Heart left ventricle (tissue), 13 donors: ENCODE results near the gene MSH3.

Experiments
- POLR2A ChIP-seq, 2 donors: fragments of 450-650 bp; IDR thresholded peaks; one replicate each; pipeline ENCODE4 v1.6.1; 2017; ENCODE audit warnings: antibody characterized with exemption in 2 of 2, mild to moderate bottlenecking in 2 of 2, moderate library complexity in 2 of 2
- TF ChIP-seq, protein P1 (sequence below), 12 donors: fragments of 200-600 bp; sonication (generic) in 4 of 12; IDR thresholded peaks; one replicate each; pipeline versions ENCODE4 v1.5.0 to v1.8.0; 2018 to 2022; ENCODE audit warnings: antibody characterized with exemption in 12 of 12, mild to moderate bottlenecking in 5 of 12
- donor health status: ischemic (EF 13 %, LVEDD 7.1; RV severe dilation, severe dysfunction).
- donor health status: DM: no; HTN: yes; CAD: no.
- donor health status: DM: no; HTN: no; CAD: no.
- donor health status: ischemic (EF 25% LVEDD 6.9; RV normal size, moderate dysfunction).
- donor health status: ischemic (EF 25% LVEDD 5.7; RV mildly dilated, moderate dysfunction).
- donor health status: ischemic (EF 35%, LVEDD 5.7; RV mildly dilated, moderate dysfunction).
- donor health status: nonischemic (EF 11% LVEDD 7.7; RV severe dilation, severe dysfunction).
- donor health status: DM: yes; HTN: yes; CAD: no.
- donor health status: PGD.
- donor health status: ischemic (EF 29% LVEDD 5.4; RV normal size, mild dysfunction).
- donor health status: nonischemic (EF 23%, LVEDD 6.1; RV moderate dilation, normal function).

DNA sequence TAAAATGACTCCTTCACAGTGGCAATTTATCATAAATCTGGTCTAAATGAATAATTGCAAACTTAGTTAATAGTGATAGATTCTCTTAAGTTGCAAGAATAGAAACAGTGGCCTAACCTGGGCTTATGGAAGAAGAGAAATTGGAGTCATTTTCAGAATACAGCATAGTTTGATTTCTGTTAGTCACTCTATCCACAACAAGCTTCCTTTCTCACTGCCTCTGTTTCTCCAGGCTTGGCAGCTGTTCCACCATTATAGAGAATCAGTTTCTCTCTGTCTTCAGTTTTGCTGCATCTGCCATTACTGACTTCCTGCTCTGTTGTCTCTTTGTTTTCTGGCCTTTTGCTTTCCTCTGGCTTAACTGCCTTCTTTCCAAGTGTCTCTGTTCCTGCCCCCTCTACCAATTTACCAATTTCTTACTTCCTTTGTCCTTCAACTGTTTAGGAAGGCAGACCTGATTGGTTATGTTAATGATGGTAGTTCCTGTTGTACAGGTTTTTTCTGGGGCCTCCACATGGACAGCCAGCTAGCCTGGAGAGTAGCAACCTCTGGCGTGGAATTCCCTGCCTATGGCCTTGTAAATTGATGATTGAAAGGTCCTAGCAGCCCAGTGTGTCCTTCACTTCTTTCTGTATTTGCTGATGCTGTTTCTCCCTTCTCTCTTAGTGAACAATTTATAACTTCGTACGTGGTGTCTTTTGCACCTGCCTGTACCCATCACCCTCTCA lies 229.8 kb downstream of the MSH3 start:
- no peak for TF ChIP-seq POLR2A (IDR thresholded peaks at IDR 0.05)
- TF ChIP-seq, protein P1, sequence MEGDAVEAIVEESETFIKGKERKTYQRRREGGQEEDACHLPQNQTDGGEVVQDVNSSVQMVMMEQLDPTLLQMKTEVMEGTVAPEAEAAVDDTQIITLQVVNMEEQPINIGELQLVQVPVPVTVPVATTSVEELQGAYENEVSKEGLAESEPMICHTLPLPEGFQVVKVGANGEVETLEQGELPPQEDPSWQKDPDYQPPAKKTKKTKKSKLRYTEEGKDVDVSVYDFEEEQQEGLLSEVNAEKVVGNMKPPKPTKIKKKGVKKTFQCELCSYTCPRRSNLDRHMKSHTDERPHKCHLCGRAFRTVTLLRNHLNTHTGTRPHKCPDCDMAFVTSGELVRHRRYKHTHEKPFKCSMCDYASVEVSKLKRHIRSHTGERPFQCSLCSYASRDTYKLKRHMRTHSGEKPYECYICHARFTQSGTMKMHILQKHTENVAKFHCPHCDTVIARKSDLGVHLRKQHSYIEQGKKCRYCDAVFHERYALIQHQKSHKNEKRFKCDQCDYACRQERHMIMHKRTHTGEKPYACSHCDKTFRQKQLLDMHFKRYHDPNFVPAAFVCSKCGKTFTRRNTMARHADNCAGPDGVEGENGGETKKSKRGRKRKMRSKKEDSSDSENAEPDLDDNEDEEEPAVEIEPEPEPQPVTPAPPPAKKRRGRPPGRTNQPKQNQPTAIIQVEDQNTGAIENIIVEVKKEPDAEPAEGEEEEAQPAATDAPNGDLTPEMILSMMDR (IDR thresholded peaks at IDR 0.05) = no peak
